Panc1 (cell line): ENCODE data around the gene ASPN. TPM values are rescaled to one million over a fixed set of nuclear protein-coding genes. Genes with fewer than 3 reads are reported as not detected.

Source experiments
- ATAC-seq: fragments of 200-7000 bp; cut with Tn5 transposase; 2 replicates; pipeline ENCODE4 v1.9.1; 2020; ENCODE audit warnings: mild to moderate bottlenecking, moderate library complexity
- BruUV-seq: library from RNA; stranded (reverse); fragments of 400-500 nt; replicated peaks from 2 replicates; lab custom pipeline; 2021; lab: Mats Ljungman, UMichigan
- CTCF ChIA-PET: fragments of 300-600 bp; sonication (Branson Sonifier 250); formaldehyde crosslinking; loops from one replicate; lab custom pipeline; 2022; ENCODE audit warnings: antibody characterized with exemption; lab: Charles Lee
- POLR2A ChIA-PET: fragments of 300-600 bp; sonication (Branson Sonifier 250); formaldehyde crosslinking; loops from one replicate; lab custom pipeline; 2022; ENCODE audit warnings: antibody characterized with exemption; lab: Charles Lee
- DNase-seq: peaks from one replicate; pipeline ENCODE4 v3.0.0-alpha.2; 2010; ENCODE audit warnings: low read depth, low spot score
- H3K27ac ChIP-seq: 2 replicates; pipeline ENCODE4 v1.5.1; 2011; ENCODE audit warnings: mild to moderate bottlenecking, low read length, inconsistent platforms
- H3K27me3 ChIP-seq: fragments of 200-500 bp; sonication (Bioruptor generic); 2 replicates; pipeline ENCODE4 v1.6.0; 2014; ENCODE audit warnings: low read length, inconsistent platforms; ENCODE audit not compliant: control insufficient read depth, insufficient read depth
- H3K36me3 ChIP-seq: fragments of 200-500 bp; sonication (Bioruptor generic); 2 replicates; pipeline ENCODE4 v1.5.1; 2014; ENCODE audit warnings: inconsistent platforms, mild to moderate bottlenecking, low read length, moderate library complexity; ENCODE audit not compliant: control insufficient read depth, insufficient read depth
- H3K4me1 ChIP-seq: 2 replicates; pipeline ENCODE4 v1.5.1; 2011; ENCODE audit warnings: inconsistent platforms, mild to moderate bottlenecking, low read length, moderate library complexity; ENCODE audit not compliant: control insufficient read depth, insufficient read depth
- H3K4me3 ChIP-seq, 2 experiments: 2 replicates each; pipeline ENCODE4 v1.5.1; 2011 to 2012; ENCODE audit warnings: low read depth in 2 of 2, low read length in 2 of 2, mild to moderate bottlenecking in 2 of 2, inconsistent platforms in 1 of 2, moderate library complexity in 1 of 2
- H3K9me3 ChIP-seq: fragments of 200-500 bp; sonication (Bioruptor generic); 2 replicates; pipeline ENCODE4 v1.5.1; 2014; ENCODE audit warnings: low read depth, mild to moderate bottlenecking, inconsistent platforms, low read length, moderate library complexity; ENCODE audit not compliant: control insufficient read depth, insufficient read depth
- POLR2AphosphoS5 ChIP-seq: IDR thresholded peaks from 2 replicates; pipeline ENCODE4 v1.6.1; 2012; ENCODE audit warnings: mild to moderate bottlenecking, low read depth, low read length, moderate library complexity
- REST ChIP-seq, 2 experiments: IDR thresholded peaks; 2 replicates each; pipeline ENCODE4 v1.6.1; 2011 to 2012; ENCODE audit warnings: low read depth in 2 of 2, control low read depth in 1 of 2, low read length in 1 of 2, mild to moderate bottlenecking in 1 of 2, moderate library complexity in 1 of 2; ENCODE audit not compliant: insufficient read depth in 1 of 2
- SIN3A ChIP-seq: IDR thresholded peaks from 2 replicates; pipeline ENCODE4 v1.6.1; 2012; ENCODE audit warnings: low read depth, mild to moderate bottlenecking, low read length, moderate library complexity, borderline replicate concordance; ENCODE audit not compliant: insufficient read depth
- TCF7L2 ChIP-seq: IDR thresholded peaks from 2 replicates; pipeline ENCODE4 v1.6.1; 2011; ENCODE audit warnings: mild to moderate bottlenecking, low read depth, low read length, inconsistent platforms
- in situ Hi-C: cut with HindIII; loops from 2 replicates; pipeline ENCODE4 v1.10.0; 2016; ENCODE audit warnings: low sequenced_read_pairs, low pct_unique_long_range_greater_than_20kb
- intact Hi-C: fragments of 100-400 bp; cut with micrococcal nuclease; formaldehyde crosslinking; loops from one replicate; pipeline ENCODE4 v1.10.0; 2022; ENCODE audit not compliant: unreplicated experiment
- total RNA-seq: library from RNA; stranded (reverse); gene quantifications from one replicate; pipeline ENCODE4 v1.2.1, GENCODE V29; 2021; ENCODE audit not compliant: unreplicated experiment
- TF ChIP-seq, protein P1 (sequence below): fragments of 450-650 bp; IDR thresholded peaks from 2 replicates; pipeline ENCODE4 v1.5.1; 2017; ENCODE audit warnings: mild to moderate bottlenecking

Gene ASPN
- total RNA-seq, 1 experiment from 2014 or later, result not detected

- no peaks in the 10 kb centered on the region for H3K9me3 ChIP-seq
- DNase-seq (no peak), ATAC-seq (no peak)
- TF ChIP-seq, protein P1, sequence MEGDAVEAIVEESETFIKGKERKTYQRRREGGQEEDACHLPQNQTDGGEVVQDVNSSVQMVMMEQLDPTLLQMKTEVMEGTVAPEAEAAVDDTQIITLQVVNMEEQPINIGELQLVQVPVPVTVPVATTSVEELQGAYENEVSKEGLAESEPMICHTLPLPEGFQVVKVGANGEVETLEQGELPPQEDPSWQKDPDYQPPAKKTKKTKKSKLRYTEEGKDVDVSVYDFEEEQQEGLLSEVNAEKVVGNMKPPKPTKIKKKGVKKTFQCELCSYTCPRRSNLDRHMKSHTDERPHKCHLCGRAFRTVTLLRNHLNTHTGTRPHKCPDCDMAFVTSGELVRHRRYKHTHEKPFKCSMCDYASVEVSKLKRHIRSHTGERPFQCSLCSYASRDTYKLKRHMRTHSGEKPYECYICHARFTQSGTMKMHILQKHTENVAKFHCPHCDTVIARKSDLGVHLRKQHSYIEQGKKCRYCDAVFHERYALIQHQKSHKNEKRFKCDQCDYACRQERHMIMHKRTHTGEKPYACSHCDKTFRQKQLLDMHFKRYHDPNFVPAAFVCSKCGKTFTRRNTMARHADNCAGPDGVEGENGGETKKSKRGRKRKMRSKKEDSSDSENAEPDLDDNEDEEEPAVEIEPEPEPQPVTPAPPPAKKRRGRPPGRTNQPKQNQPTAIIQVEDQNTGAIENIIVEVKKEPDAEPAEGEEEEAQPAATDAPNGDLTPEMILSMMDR, result no peak
- intact Hi-C loops, result no loop called here
- H3K27me3 ChIP-seq, result no peaks in the 10 kb centered on the region
- POLR2A ChIA-PET, result no interaction called here
- BruUV-seq, result no TSS peak
- no peak overlapping the region for H3K4me3 ChIP-seq
- CTCF ChIA-PET, result interaction anchor here (0.6 kb wide), 1 partner anchor 332 kb away, joined by 4 read pairs; no protein-coding TSS in a partner anchor
- no peak overlapping the region for H3K27ac ChIP-seq
- H3K36me3 ChIP-seq, result no peaks in the 10 kb centered on the region
- H3K4me1 ChIP-seq, result no peaks in the 10 kb centered on the region
- in situ Hi-C loops, result no loop called here
These were observed 73.4 kb downstream of the ASPN start for GRCh38 chr9:92408747-92409478.

DNA sequence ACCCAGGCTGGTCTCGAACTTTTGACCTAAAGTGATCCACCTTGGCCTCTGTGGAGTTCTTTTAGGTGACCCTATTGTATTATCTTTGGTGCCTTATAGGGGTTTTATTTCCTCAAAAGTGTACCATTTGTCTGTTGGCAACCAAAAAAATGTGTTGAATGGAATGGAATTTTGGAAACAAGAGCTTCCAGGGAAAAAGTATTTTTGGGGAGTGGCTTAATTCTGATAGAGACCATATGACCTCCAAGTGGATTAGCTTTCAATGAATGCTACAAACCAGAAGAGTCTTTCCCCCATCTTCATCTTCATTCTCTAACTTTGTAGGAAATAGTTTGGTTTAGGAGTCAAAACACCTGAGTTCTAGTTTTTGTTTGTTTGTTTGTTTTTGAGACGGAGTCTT, 74.5 kb downstream of the ASPN start:
- no peaks in the 10 kb centered on the region for H3K9me3 ChIP-seq
- H3K27ac ChIP-seq, result no peak overlapping the region
- POLR2A ChIA-PET, result no interaction called here
- no TSS peak for BruUV-seq
- no peak for TF ChIP-seq TCF7L2
- TF ChIP-seq, protein P1, result no peak
- no peak for TF ChIP-seq SIN3A
- no peak for TF ChIP-seq REST (IDR thresholded peaks at IDR 0.05; ENCODE audit: insufficient read depth in 1 of 2, low read depth in 2 of 2, low read length in 1 of 2)
- TF ChIP-seq POLR2AphosphoS5, result no peak
- ATAC-seq (no peak), DNase-seq (no peak)
- in situ Hi-C loops, result no loop called here
- H3K4me3 ChIP-seq, result no peak overlapping the region
- intact Hi-C loops, result no loop called here
- H3K4me1 ChIP-seq, result no peaks in the 10 kb centered on the region
- H3K27me3 ChIP-seq, result no peaks in the 10 kb centered on the region
- CTCF ChIA-PET, result no interaction called here
- H3K36me3 ChIP-seq, result no peaks in the 10 kb centered on the region
